Esophagus squamous epithelium (tissue), 5 donors: Measurements from ENCODE around the gene RNF113B. TPM values are rescaled to one million over a fixed set of nuclear protein-coding genes. Genes with fewer than 3 reads are reported as not detected.

ENCODE experiments used
- DNase-seq: peaks from one replicate; lab custom pipeline; 2025; lab: John Stamatoyannopoulos, UW
- H3K27ac ChIP-seq, 4 donors: fragments of 200-600 bp; sonication (generic); one replicate each; pipeline ENCODE4 v1.5.1; 2016 to 2019; ENCODE audit warnings: mild to moderate bottlenecking in 1 of 4
- H3K27me3 ChIP-seq, 4 donors: fragments of 200-600 bp; sonication (generic); 1 replicate in 3 of 4; 2 replicates in 1 of 4; pipeline versions ENCODE4 v1.5.1 to v1.6.0; 2017 to 2021; ENCODE audit warnings: antibody characterized with exemption in 1 of 4
- H3K36me3 ChIP-seq, 3 donors: fragments of 200-600 bp; sonication (generic); one replicate each; pipeline ENCODE4 v1.5.1; 2016 to 2019
- H3K4me1 ChIP-seq, 3 donors: fragments of 200-600 bp; sonication (generic); one replicate each; pipeline ENCODE4 v1.5.1; 2017 to 2019
- H3K4me3 ChIP-seq, 4 donors: fragments of 200-600 bp; sonication (generic); 1 replicate in 3 of 4; 2 replicates in 1 of 4; pipeline ENCODE4 v1.5.1; 2016 to 2019; ENCODE audit warnings: mild to moderate bottlenecking in 2 of 4, moderate library complexity in 1 of 4
- H3K9me3 ChIP-seq, 3 donors: fragments of 200-600 bp; sonication (generic); one replicate each; pipeline ENCODE4 v1.5.1; 2016 to 2019
- CTCF ChIP-seq, 6 experiments: fragments of 450-650 bp in 4 of 6; fragments of 200-600 bp in 2 of 6; sonication (generic) in 2 of 6; IDR thresholded peaks; one replicate each; pipeline ENCODE4 v1.5.1; 2016 to 2019; ENCODE audit warnings: antibody characterized with exemption in 6 of 6, mild to moderate bottlenecking in 4 of 6, moderate library complexity in 4 of 6
- POLR2A ChIP-seq, 4 donors: fragments of 450-650 bp; IDR thresholded peaks; one replicate each; pipeline ENCODE4 v1.6.1; 2017; ENCODE audit warnings: antibody characterized with exemption in 4 of 4, mild to moderate bottlenecking in 4 of 4, moderate library complexity in 3 of 4
- WGBS, 2 donors: methylation state at CpG; one replicate each; pipeline ENCODE4 v1.1.5; 2018; 5-methylcytosine and 5-hydroxymethylcytosine counted together
- intact Hi-C: fragments of 100-400 bp; cut with DNase I; formaldehyde crosslinking; loops from one replicate; pipeline ENCODE4 v1.15.0; 2022
- total RNA-seq, 4 donors: library from RNA; depleted of rRNA; stranded (reverse); fragments of >200 nt; gene quantifications; one replicate each; pipeline ENCODE4 v1.1.0, GENCODE V29; 2016
- donor health status: DM: yes; HTN: yes; CAD: no.

RNF113B gene
- total RNA-seq, 4 donors from 2014 or later, result not detected

DNA sequence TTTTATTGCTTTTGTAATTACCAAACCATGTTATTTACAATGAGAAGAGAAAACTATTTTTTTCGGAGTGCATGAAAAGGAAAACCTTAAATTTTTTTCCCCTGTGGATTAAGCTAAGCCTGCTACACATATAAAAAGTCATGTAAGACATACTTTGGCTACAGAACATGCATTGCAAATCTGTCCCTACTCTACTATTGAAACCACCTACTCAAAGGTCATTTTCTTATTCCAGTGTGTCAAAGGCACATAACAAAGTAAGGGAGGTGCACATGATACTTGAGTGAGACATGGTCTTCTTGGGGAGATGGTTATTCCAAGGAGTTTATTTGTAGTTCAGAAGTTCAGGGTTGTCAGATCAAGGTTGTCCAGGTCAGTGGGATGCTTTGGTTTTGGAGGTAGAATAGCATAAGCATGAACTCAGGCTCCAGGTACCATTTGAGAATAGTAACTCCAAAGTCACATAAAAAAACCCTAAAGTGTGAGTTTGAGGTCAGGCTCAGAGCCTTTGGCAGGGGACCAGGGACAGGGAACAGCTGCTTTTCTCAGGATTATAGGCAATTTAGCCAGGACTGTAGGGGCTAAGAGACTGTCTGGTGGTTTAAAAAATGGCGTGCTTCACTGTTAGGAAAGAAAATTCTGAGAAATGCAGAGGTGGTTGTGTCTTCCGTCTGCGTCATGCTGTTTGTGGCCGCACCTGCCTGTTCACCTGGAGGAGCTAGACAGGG lies 18.7 kb downstream of the RNF113B start:
- Histone ChIP-seq H3K4me3 (no peak overlapping the region), H3K27ac (no peak overlapping the region), H3K9me3 (no peaks in the 10 kb centered on the region), H3K36me3 (no peaks in the 10 kb centered on the region), H3K4me1 (no peaks in the 10 kb centered on the region), H3K27me3 (no peaks in the 10 kb centered on the region)
- TF ChIP-seq CTCF (IDR thresholded peaks at IDR 0.05) (no peak), POLR2A (IDR thresholded peaks at IDR 0.05) (no peak)
- intact Hi-C loops, result no loop called here
- whole genome bisulfite sequencing, 2 donors, result 80 to 89% methylated on average over 5 of the region's 5 CpGs
- DNase-seq, result no peak

GRCh38 chr13:98157609-98158008 lies 19.5 kb downstream of the RNF113B start:
- intact Hi-C loops, result no loop called here
- 90 to 94% methylated on average over 1 of the region's 1 CpG for WGBS, 2 donors

GRCh38 chr13:98157188-98157587 lies 19.9 kb downstream of the RNF113B start:
- no peaks in the 10 kb centered on the region for H3K27me3 ChIP-seq

More at GRCh38 chr13:98157609-98158008, 19.5 kb downstream of the RNF113B start:
- no peaks in the 10 kb centered on the region for H3K36me3 ChIP-seq
- DNase-seq, result no peak
- H3K4me3 ChIP-seq, result no peak overlapping the region
- no peak for TF ChIP-seq POLR2A (IDR thresholded peaks at IDR 0.05)
- H3K27me3 ChIP-seq, result no peaks in the 10 kb centered on the region
- H3K9me3 ChIP-seq, result no peaks in the 10 kb centered on the region
- H3K4me1 ChIP-seq, result no peaks in the 10 kb centered on the region
- H3K27ac ChIP-seq, result no peak overlapping the region

DNA sequence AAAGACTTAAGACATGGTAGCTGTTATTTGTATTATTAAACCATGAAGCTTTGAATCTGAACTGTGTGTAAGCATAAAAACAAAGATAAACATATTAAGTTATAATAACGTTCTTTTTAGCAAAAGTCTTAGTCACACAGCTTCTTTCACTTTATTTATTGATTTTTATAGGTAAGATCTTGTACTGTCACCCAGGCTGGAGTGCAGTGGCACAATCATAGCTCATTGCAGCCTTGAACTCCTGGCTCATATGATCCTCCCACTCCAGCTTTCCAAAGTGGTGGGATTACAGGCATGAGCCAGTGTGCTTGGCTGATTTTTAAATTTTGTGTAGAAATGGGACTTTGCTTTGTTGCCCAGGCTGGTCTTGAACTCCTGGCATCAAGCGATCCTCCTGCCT lies 20.8 kb downstream of the RNF113B start:
- no peaks in the 10 kb centered on the region for H3K27me3 ChIP-seq
- no peaks in the 10 kb centered on the region for H3K9me3 ChIP-seq
- no peak overlapping the region for H3K27ac ChIP-seq
- whole genome bisulfite sequencing, 2 donors, result 69 to 74% methylated on average over 2 of the region's 2 CpGs
- intact Hi-C loops, result no loop called here
- TF ChIP-seq POLR2A (IDR thresholded peaks at IDR 0.05) (no peak), CTCF (IDR thresholded peaks at IDR 0.05) (no peak)
- no peak overlapping the region for H3K4me3 ChIP-seq
- DNase-seq, result no peak
- no peaks in the 10 kb centered on the region for H3K36me3 ChIP-seq
- H3K4me1 ChIP-seq, result no peaks in the 10 kb centered on the region

More at GRCh38 chr13:98157188-98157587, 19.9 kb downstream of the RNF113B start:
- no peak for TF ChIP-seq POLR2A (IDR thresholded peaks at IDR 0.05)
- TF ChIP-seq CTCF (IDR thresholded peaks at IDR 0.05), result no peak
- WGBS, 2 donors, result 68 to 88% methylated on average over 7 of the region's 7 CpGs
- DNase-seq, result no peak
- no peak overlapping the region for H3K4me3 ChIP-seq
- H3K36me3 ChIP-seq, result no peaks in the 10 kb centered on the region
- no peak overlapping the region for H3K27ac ChIP-seq
- no peaks in the 10 kb centered on the region for H3K9me3 ChIP-seq
- intact Hi-C loops, result no loop called here
- no peaks in the 10 kb centered on the region for H3K4me1 ChIP-seq

GRCh38 chr13:98155475-98156109 lies 21.5 kb downstream of the RNF113B start:
- intact Hi-C loops, result no loop called here
- Histone ChIP-seq H3K4me3 (no peak overlapping the region), H3K9me3 (no peaks in the 10 kb centered on the region), H3K27me3 (no peaks in the 10 kb centered on the region), H3K36me3 (no peaks in the 10 kb centered on the region), H3K27ac (no peak overlapping the region), H3K4me1 (no peaks in the 10 kb centered on the region)
- WGBS, 2 donors, result 57 to 75% methylated on average over 4 to 5 of the region's 5 CpGs
- DNase-seq, result no peak
- no peak for TF ChIP-seq CTCF (IDR thresholded peaks at IDR 0.05)
- no peak for TF ChIP-seq POLR2A (IDR thresholded peaks at IDR 0.05)
